Inflammatory macrophage (primary cell): Measurements from ENCODE around the gene TMEM9.
A peak's percentile ranks its signal among the peaks of the same experiment; 100 is the strongest.
"Not testable (repeated sequence)": the region's sequence is repeated elsewhere in the genome, so short reads cannot be mapped to it uniquely, and the experiment has no call there.

Experiments used
- DNase-seq, 2 donors: peaks; one replicate each; pipeline ENCODE4 v3.0.0-alpha.2; 2020 to 2022

The TMEM9 gene

DNA sequence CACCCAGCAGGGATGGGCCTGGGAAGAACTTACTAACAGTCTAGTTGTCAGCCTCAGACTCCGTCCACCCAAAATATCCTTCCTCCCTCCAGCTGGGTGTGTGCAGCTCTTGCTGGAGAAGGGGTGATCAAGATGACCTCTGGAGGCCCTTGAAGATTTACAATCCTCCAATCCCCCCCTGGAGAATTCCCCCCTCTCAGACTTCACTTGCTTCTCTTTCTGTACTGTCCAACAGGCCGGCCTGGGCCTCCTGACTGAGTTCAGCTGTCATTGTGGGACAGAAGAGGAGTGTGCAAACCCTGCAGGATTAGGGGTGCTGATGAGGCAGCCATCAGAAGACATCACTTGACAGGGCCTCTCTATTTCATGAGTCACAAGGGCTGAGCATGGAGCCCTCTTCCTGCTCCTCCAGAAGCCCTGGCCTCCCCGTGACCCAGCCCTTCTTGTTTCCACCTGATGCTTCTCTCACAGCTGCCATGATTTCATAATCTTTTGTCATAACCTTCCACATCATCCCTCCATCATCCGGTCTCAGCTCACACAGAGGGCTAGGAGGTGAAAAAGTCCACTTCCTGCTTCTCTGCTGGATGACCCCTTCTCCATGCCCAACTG is 18.8 kb upstream of the TMEM9 start:
- DNase-seq: peak in 1 of 2 donors; percentile 66

DNA sequence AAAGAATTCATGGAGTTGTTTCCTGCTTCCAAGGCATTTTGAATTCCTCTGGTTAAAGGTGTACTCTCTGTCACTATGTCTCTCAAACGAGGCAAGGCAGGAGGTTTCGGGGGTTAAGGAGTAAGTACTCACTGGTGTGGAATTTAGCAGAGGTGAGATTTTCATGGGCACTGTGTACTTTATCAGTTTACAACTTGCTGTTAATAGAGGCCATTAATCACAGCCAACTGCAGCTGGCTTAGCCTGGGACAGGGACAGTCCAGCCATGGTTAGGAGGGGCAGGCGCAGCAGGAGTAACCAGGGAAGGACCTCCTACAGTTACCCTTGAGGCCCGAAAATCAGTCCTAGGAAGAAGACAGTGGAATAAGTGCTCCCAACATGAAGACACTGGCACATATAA is 18.1 kb upstream of the TMEM9 start:
- no peak for DNase-seq

DNA sequence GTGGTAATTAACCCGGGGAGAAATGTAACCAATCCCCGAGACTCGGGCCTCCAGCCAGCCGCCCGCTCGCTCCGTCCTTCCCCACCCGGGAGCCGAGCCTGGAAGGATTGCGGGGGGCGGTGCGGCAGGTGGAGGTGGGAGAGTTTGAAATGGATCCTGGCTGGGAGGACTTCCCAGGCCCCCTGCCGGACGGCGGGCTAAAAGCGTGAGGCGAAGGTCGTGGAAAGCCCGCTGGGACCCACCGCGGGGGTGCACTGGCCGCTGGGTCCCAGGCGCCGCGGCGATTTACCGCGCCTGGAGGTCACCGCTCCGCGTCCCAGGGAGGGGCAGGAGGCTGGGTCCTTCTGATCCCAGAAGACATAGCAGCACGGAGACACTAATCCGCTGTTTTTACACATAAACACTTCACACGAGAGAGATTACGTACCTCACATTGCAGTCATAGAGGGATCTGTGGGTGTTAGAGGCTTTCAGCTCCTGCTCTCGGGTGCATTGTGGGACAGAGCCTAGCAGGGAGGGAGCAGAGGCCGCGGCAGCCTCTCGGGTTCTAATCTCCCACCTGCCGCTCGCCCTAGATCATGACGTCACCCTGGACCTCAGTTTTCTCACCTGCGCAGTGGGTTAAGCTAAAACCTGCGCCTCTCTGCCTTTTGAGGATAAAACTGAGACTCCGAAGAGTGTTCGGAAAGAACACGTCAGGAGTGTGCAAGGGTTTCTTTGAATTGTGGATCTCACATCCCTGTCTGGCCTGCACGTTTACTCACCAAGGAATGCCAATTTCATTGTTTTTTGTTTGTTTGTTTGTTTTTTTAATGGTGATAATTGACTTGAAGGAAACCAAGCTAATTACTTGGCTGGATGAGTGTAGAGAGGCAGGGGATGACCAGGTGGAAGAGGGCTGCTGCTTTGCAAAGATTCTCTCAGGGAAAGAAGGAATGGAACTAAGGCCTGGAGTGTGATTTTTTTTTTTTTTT is 17.1 kb upstream of the TMEM9 start:
- DNase-seq: peak; percentile 45 to 73

DNA sequence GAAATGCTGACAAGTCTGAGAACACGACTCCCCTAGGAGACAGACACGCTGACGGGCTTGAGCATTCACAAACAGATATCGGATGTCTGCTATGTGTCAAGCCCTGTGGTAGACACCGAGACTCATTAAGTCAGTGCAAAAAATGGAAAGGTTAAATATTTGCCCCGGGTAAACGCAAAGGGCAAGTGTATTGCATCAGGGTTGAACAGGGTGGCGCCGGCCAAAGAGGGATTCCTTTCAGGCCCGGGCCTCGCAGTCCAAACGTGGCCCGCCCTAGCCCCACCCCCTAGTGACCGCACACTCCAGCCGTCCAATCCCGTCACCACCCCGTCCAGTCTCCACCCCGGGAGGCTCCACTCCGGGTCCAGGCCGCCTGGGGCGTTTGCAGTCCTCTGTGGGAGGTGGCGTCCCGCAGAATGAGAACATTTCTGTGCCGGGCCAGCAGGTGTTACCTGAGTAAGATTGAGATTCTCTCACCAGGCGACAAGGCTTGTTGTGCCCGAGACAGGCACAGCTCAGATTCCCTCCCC is 16.3 kb upstream of the TMEM9 start:
- DNase-seq: peak; percentile 82 to 88

DNA sequence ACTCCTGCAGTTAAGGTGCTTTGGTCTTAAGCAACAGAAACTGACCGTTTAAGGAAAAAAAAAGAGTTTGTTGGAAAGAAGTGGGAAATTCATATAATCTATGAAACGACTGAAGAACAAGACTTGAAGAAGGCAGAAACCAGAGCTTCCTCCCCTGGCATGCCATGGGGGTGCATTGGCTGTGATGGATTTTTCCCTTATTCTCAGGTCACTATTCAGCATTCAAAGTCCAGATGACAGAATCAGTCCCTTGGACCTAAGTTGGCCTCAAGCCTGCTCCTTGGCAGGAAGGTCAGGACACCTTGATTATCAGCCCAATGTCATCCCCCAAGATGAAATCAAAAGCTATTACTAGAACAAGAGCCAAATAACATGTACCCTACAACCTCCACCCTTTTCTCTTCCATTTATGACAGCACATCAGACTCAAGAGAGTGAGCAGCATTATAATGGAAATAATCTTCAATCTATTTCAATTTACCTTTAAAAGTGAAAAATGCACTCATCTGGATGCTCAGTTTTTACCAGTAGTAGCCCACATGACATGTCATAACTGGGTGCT is 15.8 kb upstream of the TMEM9 start:
- DNase-seq: no peak

DNA sequence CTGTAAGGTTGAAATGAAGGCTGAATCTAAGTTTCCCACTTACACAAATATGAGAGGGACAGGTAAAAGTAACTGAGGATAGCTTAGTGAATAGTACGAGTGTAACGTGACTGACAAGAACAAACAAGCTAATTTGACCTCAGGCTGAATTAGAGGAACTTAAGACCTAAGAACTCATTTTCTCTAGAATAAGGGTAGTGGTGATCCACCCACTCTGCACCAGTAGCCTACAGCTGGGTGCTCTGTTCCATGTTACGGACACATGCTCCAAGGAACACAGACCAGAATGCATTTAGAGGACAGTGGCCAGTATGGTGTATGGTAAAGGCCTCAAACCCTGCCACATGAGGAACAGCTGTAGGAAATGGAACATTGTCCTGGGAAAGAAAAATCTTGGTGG is 14.9 kb upstream of the TMEM9 start:
- DNase-seq: peak; percentile 60 to 74

DNA sequence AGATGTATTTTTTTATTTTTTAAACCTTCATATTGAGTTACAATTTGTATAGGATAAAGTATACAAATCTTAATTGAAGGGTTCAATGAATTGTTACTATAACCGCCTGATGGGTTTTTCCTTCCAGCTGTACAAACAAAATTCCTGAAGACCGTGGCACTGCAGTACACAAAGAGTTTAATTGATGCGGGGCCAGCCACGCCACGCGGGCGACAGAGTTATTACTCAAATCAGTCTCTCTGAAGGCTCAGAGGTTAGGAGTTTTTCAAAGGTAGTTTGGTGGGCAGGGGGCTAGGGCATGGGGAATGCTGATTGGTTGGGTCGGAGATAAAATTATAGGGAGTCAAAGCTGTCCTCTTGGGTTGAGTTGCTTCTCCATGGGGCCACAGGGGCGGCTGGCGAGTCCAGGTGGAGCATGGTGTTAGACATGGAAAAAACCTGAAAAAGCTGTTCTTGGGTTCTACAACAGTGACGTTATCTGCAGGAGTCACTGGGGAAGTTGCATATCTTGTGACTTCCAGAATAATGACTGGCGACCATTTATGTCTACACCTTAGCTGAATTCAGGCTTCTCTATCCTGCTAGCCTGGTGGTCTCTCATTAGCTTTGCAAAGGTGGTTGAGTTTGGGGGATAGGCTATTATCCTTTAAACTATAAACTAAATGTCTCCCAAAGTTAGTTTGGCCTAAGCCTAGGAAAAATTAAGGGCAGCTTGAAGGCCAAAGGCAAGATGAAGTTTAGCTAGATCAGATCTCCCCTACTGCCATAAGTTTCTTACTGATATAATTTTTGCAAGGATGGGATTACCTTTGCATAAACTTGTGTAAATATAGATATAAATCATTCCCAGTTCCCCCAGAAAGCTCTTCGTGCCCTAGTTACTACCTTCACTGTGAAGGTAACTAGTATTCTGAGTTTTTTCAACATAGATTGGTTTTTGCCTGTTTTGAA is 13.0 kb upstream of the TMEM9 start:
- no peak for DNase-seq

DNA sequence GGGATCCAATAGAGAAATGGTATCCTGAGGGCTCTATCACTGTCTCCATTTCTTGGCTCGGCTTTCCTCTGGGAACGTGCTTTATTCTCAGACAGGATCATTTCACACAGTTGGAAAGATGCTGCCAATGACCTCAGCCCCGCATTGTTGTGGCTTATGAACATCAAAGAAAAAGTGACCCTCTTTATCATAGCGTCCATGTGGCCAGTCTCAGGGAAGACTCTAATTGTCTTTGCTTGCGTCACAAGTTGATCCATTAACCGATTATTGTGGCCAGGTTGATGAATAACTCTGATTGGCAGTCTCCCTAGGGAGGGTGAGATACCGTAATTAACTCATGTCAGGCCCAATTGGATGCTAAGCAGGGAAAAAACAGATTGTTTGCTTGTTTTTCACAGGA is 10.4 kb upstream of the TMEM9 start:
- DNase-seq: no peak

DNA sequence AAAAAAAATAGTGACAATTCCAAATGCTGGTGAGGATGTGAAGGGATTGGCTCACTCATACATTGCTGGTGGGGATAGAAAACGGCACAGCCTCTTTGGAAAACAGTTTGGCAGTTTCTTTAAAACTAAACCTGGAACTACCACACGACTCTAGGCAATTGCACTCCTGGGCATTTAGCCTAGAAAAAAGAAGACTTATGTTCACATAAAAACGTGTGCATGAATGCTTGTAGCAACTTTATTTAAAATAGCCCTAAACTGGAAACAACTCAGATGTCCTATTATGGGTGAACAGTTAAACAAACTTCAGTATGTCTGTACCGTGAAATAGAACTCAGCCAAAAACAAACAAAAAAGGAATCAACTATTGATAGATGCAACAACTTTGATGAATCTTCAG is 9.4 kb upstream of the TMEM9 start:
- DNase-seq: no peak

DNA sequence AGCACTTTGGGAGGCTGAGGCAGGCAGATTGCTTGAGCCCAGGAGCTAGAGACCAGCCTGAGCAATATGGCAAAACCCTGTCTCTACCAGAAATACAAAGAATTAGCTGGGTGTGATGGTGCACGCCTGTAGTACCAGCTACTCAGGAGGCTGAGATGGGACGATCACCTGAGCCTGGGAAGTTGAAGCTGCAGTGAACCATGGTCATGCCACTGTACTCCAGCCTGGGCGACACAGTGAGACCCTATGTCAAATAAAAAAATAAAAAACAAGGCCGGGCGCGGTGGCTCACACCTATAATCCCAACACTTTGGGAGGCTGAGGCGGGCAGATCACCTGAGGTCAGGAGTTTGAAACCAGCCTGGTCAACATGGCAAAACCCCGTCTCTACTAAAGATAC is 8.8 kb upstream of the TMEM9 start:
- DNase-seq: not testable (repeated sequence)

DNA sequence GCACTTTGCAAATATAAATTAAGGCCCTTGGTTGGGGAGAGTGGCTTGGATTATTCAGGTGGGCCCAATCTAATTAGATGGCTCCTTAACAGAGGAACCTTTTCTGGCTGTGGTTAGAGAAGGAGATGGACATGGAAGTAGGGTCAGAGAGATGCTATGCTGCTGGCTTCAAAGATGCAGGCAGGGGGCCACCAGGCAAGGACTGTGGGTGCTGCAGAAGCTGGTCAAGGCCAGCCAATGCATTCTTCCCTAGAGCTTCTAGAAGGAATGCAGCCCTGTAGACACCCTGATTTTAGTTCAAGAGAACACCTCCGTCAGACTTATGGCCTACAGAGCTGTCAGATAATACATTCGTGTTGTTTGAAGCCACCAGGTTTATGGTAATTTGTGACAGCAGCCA is 3.7 kb upstream of the TMEM9 start:
- DNase-seq: no peak

DNA sequence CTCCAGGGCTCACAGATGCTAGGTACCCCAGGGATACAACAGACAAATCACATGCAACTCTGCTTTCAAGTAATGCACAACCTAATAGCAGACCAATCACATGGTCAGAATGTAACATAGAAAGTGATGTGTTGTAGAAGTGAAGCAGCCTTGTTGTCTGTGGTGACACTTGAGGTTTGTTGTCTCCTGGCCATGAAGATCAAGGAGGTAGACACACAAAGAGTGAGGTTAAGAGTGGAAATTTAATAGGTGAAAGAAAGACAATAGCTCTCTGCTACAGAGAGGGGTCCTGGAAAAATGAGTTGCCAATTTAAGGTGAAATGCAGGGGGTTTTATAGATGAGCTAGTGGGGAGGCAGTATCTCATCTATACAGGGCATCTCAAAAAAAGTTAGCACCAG is 2.5 kb upstream of the TMEM9 start:
- no peak for DNase-seq

DNA sequence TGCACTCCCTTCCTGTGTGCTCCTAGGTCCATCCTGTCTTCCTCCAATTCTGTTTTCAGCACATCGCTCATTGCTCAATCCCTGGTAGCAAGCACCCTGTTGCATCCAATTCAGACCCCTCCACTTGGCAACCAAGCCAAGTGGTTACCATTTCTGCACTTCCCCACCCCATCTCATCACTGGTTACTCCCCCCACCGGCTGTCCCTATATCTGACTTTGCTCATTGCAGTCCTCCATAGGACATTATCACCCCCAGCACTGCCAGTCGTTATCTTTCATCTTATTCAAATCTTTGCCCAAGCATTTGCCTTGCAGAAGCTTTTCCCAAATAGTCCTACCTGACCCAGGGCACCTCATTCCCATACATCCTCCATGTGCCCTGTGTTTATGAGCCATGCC is 2.1 kb upstream of the TMEM9 start:
- DNase-seq: no peak

DNA sequence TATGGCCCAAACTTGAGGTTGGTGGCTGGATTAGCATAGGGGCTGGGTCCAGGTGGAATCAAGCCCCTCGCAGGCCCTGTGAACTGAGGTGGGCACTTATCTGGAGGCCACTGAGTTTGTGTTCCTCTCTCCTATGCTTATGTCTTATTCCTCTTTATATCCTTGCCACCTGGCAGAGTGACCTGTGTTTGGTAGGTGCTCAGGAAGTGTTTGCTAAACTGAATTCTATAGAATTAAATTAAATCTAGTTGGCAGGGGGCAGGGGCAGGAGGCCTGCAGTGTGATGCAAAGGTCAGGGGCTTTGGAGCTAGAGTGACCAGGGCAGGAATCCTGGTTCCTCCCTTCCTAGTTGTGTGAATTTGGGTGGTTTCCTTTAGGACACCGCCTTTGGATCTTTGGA is 1.1 kb upstream of the TMEM9 start:
- no peak for DNase-seq

DNA sequence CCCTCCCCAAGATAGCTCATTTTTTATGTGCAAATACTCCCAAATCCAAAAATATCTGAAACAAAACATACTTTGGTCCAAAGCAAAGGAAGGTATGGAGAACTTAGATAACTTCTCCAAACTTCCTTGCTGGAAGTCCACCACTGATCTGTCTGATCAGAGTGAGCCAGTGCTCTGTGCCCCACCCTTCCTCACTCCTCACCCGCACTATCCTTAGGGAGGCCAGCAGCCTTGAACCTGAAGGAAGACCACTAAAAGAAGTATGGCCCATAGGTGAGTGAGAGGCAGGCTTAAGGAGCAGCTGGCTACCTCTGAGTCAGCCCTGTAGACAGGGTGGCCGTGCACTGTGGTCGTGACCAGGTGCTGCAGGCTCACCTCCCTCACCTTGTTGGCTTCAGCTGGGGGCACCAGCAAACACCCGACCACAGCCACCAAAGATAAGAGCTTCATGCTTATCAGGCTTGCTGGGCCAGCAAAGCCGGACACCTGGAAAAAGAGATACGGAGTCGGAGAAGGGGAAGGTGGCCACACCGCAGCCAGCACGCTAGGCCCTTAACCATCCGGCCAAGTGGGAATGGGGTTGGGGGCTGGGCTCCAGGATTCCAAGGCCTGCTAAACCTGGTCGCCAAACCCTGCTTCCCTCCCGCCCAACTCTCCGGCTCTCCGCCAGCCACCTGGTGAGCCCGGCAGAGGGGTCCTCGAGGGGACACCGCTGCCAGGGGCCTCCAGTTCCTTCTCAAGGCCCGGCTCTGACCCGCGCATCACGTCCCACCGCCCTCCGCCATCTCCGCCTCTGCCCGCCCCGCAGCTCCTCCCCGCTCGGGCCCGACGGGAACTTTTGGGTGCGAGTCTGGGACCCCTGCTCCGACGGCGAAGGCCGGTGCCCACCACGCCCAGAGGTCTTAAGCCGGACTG is 543 bp downstream of the TMEM9 start:
- DNase-seq: no peak

DNA sequence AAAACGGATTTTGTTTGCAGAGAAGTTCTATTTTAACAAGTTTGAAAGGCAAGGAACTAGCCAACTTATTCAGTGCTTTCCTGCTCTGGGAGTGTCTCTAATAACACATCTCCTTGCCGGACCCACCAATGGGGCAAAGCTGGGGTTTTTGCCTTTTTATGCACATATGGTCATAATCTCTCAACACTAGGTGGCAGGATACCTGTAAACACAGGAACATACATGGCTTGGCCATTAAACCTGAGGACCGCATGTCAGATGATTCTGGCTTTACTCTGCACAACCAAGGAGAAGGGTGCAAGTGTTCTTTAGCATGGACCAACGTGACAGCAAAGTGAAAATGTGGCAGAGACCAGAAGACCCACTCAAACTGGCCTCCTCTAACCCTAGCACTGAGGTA is 4.9 kb downstream of the TMEM9 start:
- peak in 1 of 2 donors; percentile 27 for DNase-seq

DNA sequence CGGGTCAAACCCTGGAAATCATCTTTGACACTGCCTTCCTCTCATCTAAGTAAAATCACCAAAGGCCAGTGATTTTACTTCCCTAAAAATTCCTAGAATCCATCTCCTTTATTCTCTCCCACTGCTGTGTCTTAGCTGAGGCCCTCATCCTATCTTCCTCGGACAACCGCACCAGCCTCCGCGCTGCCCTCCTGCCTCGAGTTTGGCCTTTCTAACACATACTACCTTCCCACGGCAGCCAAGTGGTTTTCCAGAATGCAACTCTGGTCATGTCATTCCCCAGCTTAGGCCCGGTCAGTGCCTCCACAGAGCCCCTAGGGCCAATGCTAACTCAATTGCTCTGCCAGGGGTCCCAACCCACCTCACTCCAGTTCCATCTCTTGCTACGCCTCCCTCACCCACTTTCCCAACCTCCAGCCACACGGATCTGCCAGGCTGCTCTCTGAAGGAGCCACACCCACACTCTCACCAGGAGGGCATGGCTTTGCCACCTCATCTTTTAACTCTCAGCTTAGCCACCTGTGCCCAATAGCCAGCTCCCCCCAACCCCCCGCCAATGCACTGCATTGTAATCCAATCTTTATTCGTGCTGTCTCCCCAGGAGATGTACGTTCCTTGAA is 6.8 kb downstream of the TMEM9 start:
- DNase-seq: no peak

DNA sequence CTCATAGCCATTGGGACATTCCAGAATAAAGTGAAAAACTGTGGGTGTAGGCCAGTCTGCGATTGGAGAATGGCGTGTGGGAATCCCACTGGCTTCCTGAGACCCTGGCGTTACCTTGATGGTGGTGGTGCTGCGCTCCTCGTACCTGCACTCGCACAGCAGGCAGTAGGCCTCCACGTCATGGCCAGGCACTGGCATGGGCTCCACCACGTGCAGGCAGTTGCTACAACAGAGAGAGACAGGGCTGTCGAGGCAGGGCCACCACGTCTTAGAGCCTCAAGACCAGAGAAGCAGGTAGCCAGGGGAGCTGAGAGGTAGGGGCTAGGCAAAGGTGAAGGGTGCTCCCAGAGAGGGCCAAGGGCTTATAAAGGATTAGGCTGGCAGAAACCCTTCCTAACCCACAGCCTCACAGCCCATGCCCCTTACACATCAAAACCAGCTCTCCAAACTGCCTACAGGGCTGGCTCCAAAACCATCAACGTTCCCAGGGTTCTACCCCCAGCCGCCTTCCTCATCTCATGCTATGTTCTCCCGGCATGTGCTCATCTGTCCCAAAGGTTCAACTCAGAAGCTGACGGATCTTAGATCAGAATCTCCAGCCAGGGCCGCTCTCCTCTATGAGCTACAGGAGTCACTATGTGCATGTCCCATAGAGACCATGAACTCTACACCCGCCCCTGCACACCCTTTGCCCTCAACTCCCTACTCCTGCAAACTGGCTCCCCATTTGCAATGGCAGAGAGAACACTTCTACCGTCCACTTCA is 7.5 kb downstream of the TMEM9 start:
- DNase-seq: no peak

DNA sequence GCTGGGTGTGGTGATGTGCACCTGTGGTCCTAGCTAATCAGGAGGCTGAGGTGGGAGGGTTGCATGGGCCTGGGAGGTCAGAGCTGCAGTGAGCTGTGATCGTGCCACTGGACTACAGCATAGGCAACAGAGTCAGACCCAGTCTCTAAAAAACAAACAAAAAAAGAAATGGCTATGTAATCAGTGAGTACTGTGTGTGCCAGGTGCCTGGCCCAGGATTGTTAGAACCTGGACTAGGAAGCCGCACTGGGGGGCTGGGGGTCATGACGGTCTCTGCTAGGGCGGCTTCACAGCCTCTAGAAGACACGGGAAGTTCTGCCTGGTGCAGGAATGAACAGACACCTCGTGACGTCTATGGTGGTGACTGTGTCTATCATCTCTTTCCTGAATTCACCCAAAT is 8.5 kb downstream of the TMEM9 start:
- no peak for DNase-seq

DNA sequence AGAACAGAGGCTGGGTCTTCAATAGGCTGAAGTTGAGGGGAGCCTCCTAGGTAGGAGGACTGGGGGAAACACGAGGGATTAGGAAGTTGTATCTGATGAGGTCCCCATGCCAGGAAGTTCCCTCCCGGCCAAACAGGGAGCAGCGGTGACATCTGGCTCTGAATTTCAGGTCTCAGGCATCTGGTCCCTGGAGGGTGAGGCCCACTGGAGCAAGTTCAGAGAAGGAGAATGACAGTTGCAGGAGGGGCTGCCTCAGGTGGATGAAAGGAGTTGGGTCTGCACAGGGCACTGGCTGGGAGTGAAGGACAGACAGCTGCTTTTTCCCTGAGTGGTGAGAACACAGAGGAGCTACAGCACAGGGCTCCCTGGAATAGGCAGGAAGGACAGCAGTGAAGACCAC is 9.1 kb downstream of the TMEM9 start:
- DNase-seq: no peak
